IMR-90 (cell line): ENCODE results near the gene MEIS2. TPM values are rescaled to one million over a fixed set of nuclear protein-coding genes. Genes with fewer than 3 reads are reported as not detected.

ENCODE experiments used
- ATAC-seq: fragments of 200-7000 bp; cut with Tn5 transposase; 2 replicates; pipeline ENCODE4 v1.9.1; 2020; ENCODE audit warnings: low read depth, mild to moderate bottlenecking, moderate library complexity
- BruUV-seq: library from RNA; stranded (reverse); fragments of 400-500 nt; replicated peaks from 2 replicates; lab custom pipeline; 2021; lab: Mats Ljungman, UMichigan
- CTCF ChIA-PET: fragments of 300-600 bp; formaldehyde crosslinking; extraction: SDS; loops from one replicate; lab custom pipeline; 2021; ENCODE audit warnings: antibody characterized with exemption; lab: Yijun Ruan, JAX
- POLR2A ChIA-PET: fragments of 300-600 bp; sonication (Branson Sonifier 250); formaldehyde crosslinking; loops from one replicate; lab custom pipeline; 2022; ENCODE audit warnings: antibody characterized with exemption; ENCODE audit not compliant: unreplicated experiment; lab: Charles Lee
- DNase-seq: peaks from one replicate; pipeline ENCODE4 v3.0.0; 2013
- H2AFZ ChIP-seq: replicated peaks from 2 replicates; pipeline ENCODE3; 2013; ENCODE audit warnings: low read length, mild to moderate bottlenecking; ENCODE audit not compliant: poor library complexity
- H2AK5ac ChIP-seq: 2 replicates; pipeline ENCODE4 v1.6.1; 2013; ENCODE audit warnings: low read depth, low read length, inconsistent platforms
- H2AK9ac ChIP-seq: replicated peaks from 2 replicates; pipeline ENCODE3; 2013; ENCODE audit warnings: mild to moderate bottlenecking, low read depth, low read length, moderate library complexity; ENCODE audit not compliant: poor library complexity
- H2BK120ac ChIP-seq: 2 replicates; pipeline ENCODE4 v1.6.1; 2013; ENCODE audit warnings: low read depth, low read length, inconsistent platforms
- H2BK15ac ChIP-seq: 3 replicates; pipeline ENCODE4 v1.6.1; 2013; ENCODE audit warnings: low read depth, low read length, inconsistent platforms
- H2BK20ac ChIP-seq: 2 replicates; pipeline ENCODE4 v1.6.1; 2013; ENCODE audit warnings: low read depth, mild to moderate bottlenecking, inconsistent platforms, low read length, moderate library complexity
- H2BK5ac ChIP-seq: 2 replicates; pipeline ENCODE4 v1.6.1; 2013; ENCODE audit warnings: mild to moderate bottlenecking, low read depth, low read length, inconsistent platforms; ENCODE audit not compliant: poor library complexity, severe bottlenecking
- H3K14ac ChIP-seq: replicated peaks from 2 replicates; pipeline ENCODE4 v1.6.1; 2013; ENCODE audit warnings: low read depth, low read length, inconsistent platforms
- H3K18ac ChIP-seq: 2 replicates; pipeline ENCODE4 v1.6.1; 2013; ENCODE audit warnings: low read depth, low read length, control low read depth
- H3K23ac ChIP-seq: 2 replicates; pipeline ENCODE4 v1.6.1; 2013; ENCODE audit warnings: low read depth, low read length, inconsistent platforms
- H3K27ac ChIP-seq: 2 replicates; pipeline ENCODE4 v1.5.1; 2013; ENCODE audit warnings: mild to moderate bottlenecking, control low read depth, low read length; ENCODE audit not compliant: insufficient read depth
- H3K27me3 ChIP-seq: 2 replicates; pipeline ENCODE4 v1.6.1; 2013; ENCODE audit warnings: low read length; ENCODE audit not compliant: control insufficient read depth, insufficient read depth
- H3K36me3 ChIP-seq: 2 replicates; pipeline ENCODE4 v1.6.1; 2013; ENCODE audit warnings: low read length, mixed read lengths; ENCODE audit not compliant: control insufficient read depth, insufficient read depth
- H3K4ac ChIP-seq: 2 replicates; pipeline ENCODE4 v1.6.1; 2013; ENCODE audit warnings: low read depth, low read length, inconsistent platforms
- H3K4me1 ChIP-seq: 2 replicates; pipeline ENCODE4 v1.6.1; 2013; ENCODE audit warnings: low read length, mixed read lengths; ENCODE audit not compliant: control insufficient read depth, insufficient read depth
- H3K4me2 ChIP-seq: 2 replicates; pipeline ENCODE4 v1.6.1; 2013; ENCODE audit warnings: low read depth, mild to moderate bottlenecking, control low read depth, low read length, moderate library complexity
- H3K4me3 ChIP-seq: 2 replicates; pipeline ENCODE4 v1.5.1; 2013; ENCODE audit warnings: low read depth, mild to moderate bottlenecking, control low read depth, low read length, moderate library complexity; ENCODE audit not compliant: insufficient read depth
- H3K56ac ChIP-seq: 2 replicates; pipeline ENCODE4 v1.6.1; 2013; ENCODE audit warnings: low read length, inconsistent platforms; ENCODE audit not compliant: insufficient read depth; ENCODE audit errors: extremely low read depth
- H3K79me1 ChIP-seq, 2 experiments: 2 replicates each; pipeline ENCODE4 v1.6.1; 2013; ENCODE audit warnings: low read length in 2 of 2, inconsistent platforms in 1 of 2, low read depth in 1 of 2
- H3K9ac ChIP-seq: 2 replicates; pipeline ENCODE4 v1.6.1; 2013; ENCODE audit warnings: low read depth, low read length, control low read depth
- H3K9me1 ChIP-seq: 2 replicates; pipeline ENCODE4 v1.6.1; 2013; ENCODE audit warnings: low read length, inconsistent platforms; ENCODE audit not compliant: insufficient read depth
- H3K9me3 ChIP-seq: 2 replicates; pipeline ENCODE4 v1.6.1; 2013; ENCODE audit warnings: low read length; ENCODE audit not compliant: control insufficient read depth, insufficient read depth
- H4K20me1 ChIP-seq: 2 replicates; pipeline ENCODE4 v1.6.1; 2013; ENCODE audit warnings: low read length, inconsistent platforms; ENCODE audit not compliant: insufficient read depth
- H4K5ac ChIP-seq: 2 replicates; pipeline ENCODE4 v1.6.1; 2013; ENCODE audit warnings: mild to moderate bottlenecking, low read depth, low read length, control low read depth
- H4K8ac ChIP-seq, 2 experiments: 2 replicates each; pipeline ENCODE4 v1.6.1; 2013; ENCODE audit warnings: low read depth in 2 of 2, low read length in 2 of 2, control low read depth in 1 of 2, inconsistent platforms in 1 of 2
- H4K91ac ChIP-seq: 2 replicates; pipeline ENCODE4 v1.6.1; 2013; ENCODE audit warnings: low read depth, low read length, inconsistent platforms; ENCODE audit not compliant: insufficient read depth
- BHLHE40 ChIP-seq: fragments of 150-350 bp; IDR thresholded peaks from 2 replicates; pipeline ENCODE4 v1.6.1; 2016; ENCODE audit warnings: mild to moderate bottlenecking, low read depth, low read length
- CEBPB ChIP-seq: IDR thresholded peaks from 2 replicates; pipeline ENCODE4 v1.6.1; 2012; ENCODE audit warnings: low read depth, low read length, improper control_type of control experiment
- CHD1 ChIP-seq: IDR thresholded peaks from 2 replicates; pipeline ENCODE4 v1.6.1; 2012; ENCODE audit warnings: low read depth, low read length, improper control_type of control experiment
- CTCF ChIP-seq: conservative IDR thresholded peaks from 2 replicates; pipeline ENCODE4 v1.5.1; 2012; ENCODE audit warnings: mild to moderate bottlenecking, low read depth, low read length, improper control_type of control experiment
- ELK1 ChIP-seq: fragments of 150-350 bp; IDR thresholded peaks from 2 replicates; pipeline ENCODE4 v1.6.1; 2016; ENCODE audit warnings: low read depth, mild to moderate bottlenecking, low read length, moderate library complexity, borderline replicate concordance
- FOS ChIP-seq: fragments of 150-350 bp; IDR thresholded peaks from 2 replicates; pipeline ENCODE4 v1.6.1; 2016; ENCODE audit warnings: low read depth, low read length
- MAFK ChIP-seq: IDR thresholded peaks from 2 replicates; pipeline ENCODE4 v1.6.1; 2012; ENCODE audit warnings: low read depth, low read length, improper control_type of control experiment
- MAZ ChIP-seq: IDR thresholded peaks from 2 replicates; pipeline ENCODE4 v1.6.1; 2012; ENCODE audit warnings: low read depth, mild to moderate bottlenecking, low read length, improper control_type of control experiment, moderate library complexity, borderline replicate concordance
- MXI1 ChIP-seq: IDR thresholded peaks from 2 replicates; pipeline ENCODE4 v1.6.1; 2012; ENCODE audit warnings: low read depth, mild to moderate bottlenecking, low read length, moderate library complexity, borderline replicate concordance
- NFE2L2 ChIP-seq: fragments of 150-350 bp; IDR thresholded peaks from 2 replicates; pipeline ENCODE4 v1.6.1; 2016; ENCODE audit warnings: low read depth, mild to moderate bottlenecking, low read length
- POLR2A ChIP-seq: IDR thresholded peaks from 2 replicates; pipeline ENCODE4 v1.6.1; 2012; ENCODE audit warnings: mild to moderate bottlenecking, low read depth, low read length
- RAD21 ChIP-seq: IDR thresholded peaks from 2 replicates; pipeline ENCODE4 v1.6.1; 2012; ENCODE audit warnings: low read length, improper control_type of control experiment
- RCOR1 ChIP-seq: IDR thresholded peaks from 2 replicates; pipeline ENCODE4 v1.6.1; 2012; ENCODE audit warnings: mild to moderate bottlenecking, low read length, improper control_type of control experiment; ENCODE audit not compliant: insufficient replicate concordance
- RFX5 ChIP-seq: IDR thresholded peaks from 2 replicates; pipeline ENCODE4 v1.8.0; 2012; ENCODE audit warnings: low read depth, mild to moderate bottlenecking, low read length, moderate library complexity
- SMC3 ChIP-seq: fragments of 150-350 bp; IDR thresholded peaks from 2 replicates; pipeline ENCODE4 v1.6.1; 2016; ENCODE audit warnings: low read depth, mild to moderate bottlenecking, antibody characterized with exemption, low read length, moderate library complexity
- WGBS, 2 experiments: methylation state at CpG; one replicate each; pipeline versions ENCODE4 v1.1.5 to v1.1.7; 2013; ENCODE audit warnings: missing lambda C conversion rate in 2 of 2; ENCODE audit not compliant: insufficient read length in 1 of 2; ENCODE audit errors: extremely low coverage in 2 of 2; 5-methylcytosine and 5-hydroxymethylcytosine counted together
- dilution Hi-C: fragments of 300-500 bp; cut with HindIII; formaldehyde crosslinking; loops from one replicate; pipeline ENCODE4 v1.14.3; 2018; ENCODE audit warnings: low sequenced_read_pairs; ENCODE audit not compliant: unreplicated experiment
- in situ Hi-C: fragments of 300-500 bp; cut with MboI; formaldehyde crosslinking; loops from 3 replicates; pipeline ENCODE4 v1.14.3; 2019; ENCODE audit warnings: low sequenced_read_pairs, inconsistent platforms, mixed read lengths
- intact Hi-C: fragments of 100-400 bp; cut with micrococcal nuclease; formaldehyde crosslinking; loops from 2 replicates; pipeline ENCODE4 v1.10.0; 2022
- polyA plus RNA-seq, 3 experiments: library from polyadenylated mRNA; depleted of rRNA; stranded (reverse); fragments of >200 nt; gene quantifications; 2 replicates each; pipeline ENCODE4 v1.2.3, GENCODE V29; 2012; ENCODE audit warnings: low replicate concordance in 1 of 3
- total RNA-seq: library from RNA; depleted of rRNA; stranded (reverse); fragments of >200 nt; gene quantifications from 2 replicates; pipeline ENCODE4 v1.2.3, GENCODE V29; 2012
- TF ChIP-seq, protein P1 (sequence below): fragments of 150-350 bp; IDR thresholded peaks from 2 replicates; pipeline ENCODE4 v1.6.1; 2017; ENCODE audit warnings: mild to moderate bottlenecking, antibody characterized with exemption, low read length, low read depth

Gene MEIS2
- total and polyA plus RNA-seq, 2 of the 4 experiments (the other 2 are of a cell fraction): 70.1 to 71.3 TPM

DNA sequence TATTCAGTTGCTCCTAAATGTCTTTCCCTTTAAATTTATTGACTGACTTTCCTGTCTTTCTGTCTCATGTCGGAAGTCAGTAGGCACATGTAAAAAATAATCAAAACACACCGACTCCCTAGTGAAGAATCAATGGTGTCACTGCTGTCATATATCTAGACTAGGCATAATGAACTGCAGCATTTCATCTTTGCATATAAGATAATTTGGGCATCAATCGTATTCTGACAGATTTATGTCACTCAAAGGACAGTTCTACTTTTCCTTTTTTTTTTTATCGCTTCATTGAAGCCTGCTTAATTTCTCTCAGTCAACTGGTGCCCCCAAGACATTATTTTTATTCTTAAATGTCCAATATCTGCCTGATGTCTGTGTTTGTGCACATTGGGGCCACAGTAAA, 206.3 kb downstream of the MEIS2 start:
- H3K23ac ChIP-seq: no peak overlapping the region
- in situ Hi-C loops (loop anchor here (25.0 kb wide), 1 partner anchor 993 kb away; no protein-coding TSS in a partner anchor), dilution Hi-C loops (no loop called here), intact Hi-C loops (no loop called here)
- H3K56ac ChIP-seq: no peak overlapping the region
- BruUV-seq: no TSS peak
- H4K20me1 ChIP-seq: no peaks in the 10 kb centered on the region
- H3K4me2 ChIP-seq: no peak overlapping the region
- H4K8ac ChIP-seq: no peak overlapping the region
- WGBS, 2 experiments: 90% methylated on average over 2 of the region's 4 CpGs; no CpG with 5 or more reads in 1 of the 2 experiments
- no peaks in the 10 kb centered on the region for H3K4me1 ChIP-seq
- ChIA-PET CTCF (interaction anchor here (2.0 kb wide), 1 partner anchor 10 kb away, joined by 6 read pairs; no protein-coding TSS in a partner anchor), POLR2A (no interaction called here)
- H4K91ac ChIP-seq: no peak overlapping the region
- no peaks in the 10 kb centered on the region for H3K27me3 ChIP-seq
- H3K4me3 ChIP-seq: no peak overlapping the region
- no peaks in the 10 kb centered on the region for H3K9me1 ChIP-seq
- H2BK20ac ChIP-seq: no peak overlapping the region
- ATAC-seq (no peak), DNase-seq (no peak)
- no peak overlapping the region for H3K9ac ChIP-seq
- H4K5ac ChIP-seq: no peak overlapping the region
- H3K14ac ChIP-seq: no peak overlapping the region
- H2AFZ ChIP-seq: no peak overlapping the region
- no peak overlapping the region for H2BK5ac ChIP-seq
- no peak overlapping the region for H2AK5ac ChIP-seq
- no peak overlapping the region for H2BK120ac ChIP-seq
- peaks cover 20% of the 10 kb centered on the region for H3K36me3 ChIP-seq
- peaks cover 0 to 17% of the 10 kb centered on the region in 2 experiments; a peak in 2 of 4 replicates for H3K79me1 ChIP-seq
- TF ChIP-seq MAZ: no peak
- TF ChIP-seq CTCF: no peak
- TF ChIP-seq SMC3: no peak
- TF ChIP-seq RAD21: no peak
- TF ChIP-seq CEBPB: no peak
- no peak for TF ChIP-seq RCOR1
- no peak for TF ChIP-seq MXI1
- no peak for TF ChIP-seq FOS
- no peak for TF ChIP-seq NFE2L2
- no peak for TF ChIP-seq MAFK
- TF ChIP-seq RFX5: no peak
- no peak for TF ChIP-seq BHLHE40
- no peak for TF ChIP-seq POLR2A
- TF ChIP-seq CHD1: no peak
- TF ChIP-seq ELK1: no peak
- TF ChIP-seq, protein P1, sequence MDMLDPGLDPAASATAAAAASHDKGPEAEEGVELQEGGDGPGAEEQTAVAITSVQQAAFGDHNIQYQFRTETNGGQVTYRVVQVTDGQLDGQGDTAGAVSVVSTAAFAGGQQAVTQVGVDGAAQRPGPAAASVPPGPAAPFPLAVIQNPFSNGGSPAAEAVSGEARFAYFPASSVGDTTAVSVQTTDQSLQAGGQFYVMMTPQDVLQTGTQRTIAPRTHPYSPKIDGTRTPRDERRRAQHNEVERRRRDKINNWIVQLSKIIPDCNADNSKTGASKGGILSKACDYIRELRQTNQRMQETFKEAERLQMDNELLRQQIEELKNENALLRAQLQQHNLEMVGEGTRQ: no peak
- H3K9me3 ChIP-seq: no peaks in the 10 kb centered on the region
- H3K18ac ChIP-seq: no peak overlapping the region
- H3K27ac ChIP-seq: no peak overlapping the region
- no peak overlapping the region for H2BK15ac ChIP-seq
- no peak overlapping the region for H3K4ac ChIP-seq
- H2AK9ac ChIP-seq: no peak overlapping the region
